HG03342 (cell line): ENCODE results near the gene RASAL2.
"Not testable (repeated sequence)": the region's sequence is repeated elsewhere in the genome, so short reads cannot be mapped to it uniquely, and the experiment has no call there.

Experiments
- ATAC-seq: cut with Tn5 transposase; IDR thresholded peaks from one replicate; pipeline ENCODE4 v1.9.1; 2021; ENCODE audit warnings: mild to moderate bottlenecking, moderate library complexity; ENCODE audit not compliant: unreplicated experiment

RASAL2 gene

DNA sequence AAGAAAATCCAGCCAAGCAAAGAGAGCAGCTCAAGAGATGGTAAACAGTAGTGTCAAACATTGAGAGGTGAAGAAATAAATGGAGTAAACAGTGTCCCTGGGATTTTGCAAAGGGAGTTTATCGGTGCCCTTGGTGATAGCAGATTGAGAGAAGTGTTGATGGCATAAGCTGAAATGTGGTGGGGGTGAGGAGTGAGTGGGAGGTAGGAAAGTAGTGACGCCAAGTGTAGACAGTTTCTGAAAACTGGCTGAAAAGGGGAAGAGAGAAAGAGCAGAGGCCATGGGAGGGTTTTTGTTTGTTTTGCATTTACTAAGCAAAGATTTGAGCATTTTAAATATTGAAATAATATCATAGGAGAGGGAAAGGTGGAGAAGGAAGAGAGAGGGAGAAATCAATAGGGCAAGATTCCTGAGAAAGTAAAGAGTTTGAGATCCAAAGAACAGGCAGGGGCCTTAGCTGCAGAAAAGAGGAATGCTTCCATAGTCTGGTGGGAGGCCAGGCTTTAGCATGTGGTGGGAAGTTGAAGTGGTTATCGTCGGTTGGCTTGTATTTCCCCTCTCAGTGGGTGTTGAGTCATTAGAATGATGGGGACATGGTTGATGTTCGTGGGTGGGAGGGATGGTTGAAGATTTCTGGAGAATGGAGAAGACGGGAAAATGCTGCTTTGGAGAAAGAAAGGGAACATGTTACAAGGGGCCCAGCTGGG lies 26.8 kb upstream of the RASAL2 start:
- ATAC-seq: peak; percentile 97

DNA sequence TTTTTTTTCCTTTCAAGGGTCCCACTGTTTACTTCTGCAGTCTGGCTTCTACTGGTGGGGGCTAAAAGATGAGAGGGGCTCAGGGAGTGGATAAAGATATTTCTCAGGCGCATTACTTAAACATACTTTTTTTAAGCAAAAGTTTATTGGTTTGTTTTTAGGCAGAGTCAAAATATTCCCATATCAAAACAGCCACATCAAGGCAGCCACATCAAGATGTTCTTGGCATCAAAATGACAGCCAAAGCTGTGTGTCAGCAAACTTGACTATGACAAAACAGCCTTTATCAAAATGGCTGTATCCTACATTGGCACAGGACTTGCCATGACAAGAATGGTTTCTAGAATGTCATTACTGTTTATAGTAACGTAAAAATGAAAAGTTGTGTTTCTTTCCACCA lies 22.1 kb upstream of the RASAL2 start:
- no peak for ATAC-seq

DNA sequence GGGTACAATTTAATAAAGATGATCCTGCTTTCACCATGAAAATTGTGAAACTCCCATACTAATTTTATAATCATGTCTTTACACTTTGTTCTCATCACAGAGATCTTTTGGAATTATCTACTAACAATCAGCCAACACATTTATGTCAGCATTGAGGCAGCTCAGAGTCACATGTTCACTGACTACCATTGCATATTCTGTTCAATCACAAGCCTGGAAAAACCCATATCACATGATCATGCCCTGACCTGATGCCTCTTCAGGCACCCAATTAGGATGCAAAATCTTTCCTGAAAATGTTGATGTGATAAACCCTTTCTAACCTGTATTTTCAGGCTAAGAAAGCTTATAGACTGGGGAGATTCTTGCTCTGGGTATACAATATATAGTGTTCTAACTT lies 21.6 kb upstream of the RASAL2 start:
- no peak for ATAC-seq

DNA sequence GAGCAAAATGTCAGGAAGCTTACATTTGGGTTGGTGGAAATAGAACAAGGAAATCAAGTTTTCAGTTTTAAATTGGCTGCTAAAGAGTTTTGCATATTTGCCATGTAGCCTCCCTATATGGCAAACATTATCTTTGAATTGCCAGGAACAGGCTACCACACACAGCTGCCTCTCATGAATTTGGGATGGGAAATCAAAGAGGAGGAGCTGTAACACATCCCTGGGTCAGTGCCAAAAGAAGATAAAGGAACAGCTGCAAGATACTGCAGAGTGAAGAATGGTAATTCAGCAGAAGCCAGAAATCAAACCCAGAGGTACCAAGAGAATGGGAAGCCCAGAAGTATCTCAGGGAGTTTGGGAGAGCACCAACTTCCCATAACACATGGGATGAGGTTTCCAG lies 18.6 kb upstream of the RASAL2 start:
- no peak for ATAC-seq

DNA sequence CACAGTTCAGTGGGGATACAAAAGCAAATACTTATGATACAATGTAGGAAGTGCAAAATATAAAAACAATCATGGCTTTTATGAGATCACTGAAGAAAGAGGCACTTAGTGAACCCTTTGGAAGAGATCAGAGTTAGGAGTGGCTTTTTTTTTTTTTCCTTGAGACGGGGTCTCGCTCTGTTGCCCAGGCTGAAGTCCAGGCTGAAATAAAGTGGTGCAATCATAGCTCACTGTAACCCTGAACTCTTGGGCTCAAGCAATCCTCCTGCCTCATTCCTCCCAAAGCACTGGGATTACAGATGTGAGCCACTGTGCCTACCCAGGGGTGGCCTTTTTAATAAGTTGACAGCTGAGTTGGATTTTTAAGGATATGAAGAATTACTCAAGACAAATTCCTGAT lies 17.3 kb upstream of the RASAL2 start:
- ATAC-seq: no peak

DNA sequence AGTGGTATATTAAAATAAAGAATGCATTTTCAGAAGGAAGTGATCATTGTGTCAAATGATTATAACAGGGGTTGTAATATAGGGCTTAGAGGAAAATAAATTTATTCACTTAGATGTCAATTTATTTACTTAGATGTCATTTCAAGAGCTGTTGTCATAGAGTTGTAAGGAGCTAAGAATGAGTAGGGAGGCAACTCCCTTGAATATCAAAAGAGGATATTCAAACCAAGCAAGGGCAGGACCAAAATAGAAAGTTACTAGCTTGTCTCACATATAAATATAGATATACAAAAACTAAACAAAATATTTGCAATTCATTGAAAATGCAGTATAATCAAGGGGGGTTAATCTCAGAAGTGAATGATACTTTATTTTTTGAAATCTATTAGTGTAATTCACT lies 16.0 kb upstream of the RASAL2 start:
- no peak for ATAC-seq

DNA sequence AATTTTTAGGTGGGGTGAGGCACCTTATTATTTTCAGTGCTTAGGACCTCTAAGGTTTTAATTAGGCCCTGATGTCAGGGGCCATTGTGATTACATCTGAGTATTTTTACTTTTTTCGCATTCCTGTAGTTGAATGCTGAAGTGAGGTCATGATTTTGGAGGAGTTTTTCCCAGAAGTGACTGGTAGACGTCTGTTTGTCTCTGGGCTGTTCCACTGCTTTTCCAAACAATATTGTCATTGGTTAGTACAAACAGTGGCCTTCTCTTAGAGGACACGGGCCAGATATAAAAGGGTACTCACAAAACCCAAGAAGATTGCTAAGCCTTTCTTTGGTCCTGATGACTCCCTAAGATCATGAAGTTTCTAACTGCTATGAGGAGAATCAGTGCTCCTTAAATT lies 7.6 kb upstream of the RASAL2 start:
- ATAC-seq: no peak

DNA sequence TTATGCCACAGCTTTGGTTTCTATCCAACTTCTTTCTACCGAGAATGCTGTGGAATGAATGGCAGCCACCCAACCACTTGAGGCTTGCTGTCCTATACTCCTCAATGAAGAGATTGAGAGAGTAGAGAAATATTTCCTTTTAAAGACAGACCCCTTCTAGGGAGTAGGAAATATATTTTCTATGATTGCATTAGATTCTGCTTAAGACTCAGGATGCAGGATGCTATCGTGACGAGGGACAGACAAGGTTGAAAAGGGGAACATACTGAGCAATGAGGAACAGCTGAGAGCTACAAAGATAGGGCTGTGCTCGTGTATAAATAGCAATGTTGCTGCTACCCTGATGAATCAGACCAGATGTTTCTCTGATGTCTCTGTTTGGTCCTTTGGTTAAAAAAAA lies 7.1 kb upstream of the RASAL2 start:
- no peak for ATAC-seq

DNA sequence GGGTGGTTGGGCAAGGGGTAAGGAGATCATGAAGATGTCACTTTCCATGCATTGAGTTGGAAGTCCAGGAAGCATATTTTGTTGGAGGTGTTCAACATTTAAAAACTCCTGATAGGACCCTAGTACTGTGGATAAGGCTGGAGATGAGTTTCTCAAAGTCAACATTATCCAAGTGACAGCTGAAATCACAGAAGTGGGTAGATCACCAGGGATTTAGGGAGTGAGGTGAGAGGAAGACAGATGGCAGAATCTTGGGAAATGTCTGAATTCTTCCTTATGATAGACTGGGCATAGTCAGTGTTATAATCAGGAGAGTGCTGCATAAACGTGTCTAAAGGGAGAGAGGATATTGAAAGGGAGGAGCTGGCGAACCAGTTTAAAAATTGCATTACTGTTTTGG lies 5.3 kb upstream of the RASAL2 start:
- no peak for ATAC-seq

DNA sequence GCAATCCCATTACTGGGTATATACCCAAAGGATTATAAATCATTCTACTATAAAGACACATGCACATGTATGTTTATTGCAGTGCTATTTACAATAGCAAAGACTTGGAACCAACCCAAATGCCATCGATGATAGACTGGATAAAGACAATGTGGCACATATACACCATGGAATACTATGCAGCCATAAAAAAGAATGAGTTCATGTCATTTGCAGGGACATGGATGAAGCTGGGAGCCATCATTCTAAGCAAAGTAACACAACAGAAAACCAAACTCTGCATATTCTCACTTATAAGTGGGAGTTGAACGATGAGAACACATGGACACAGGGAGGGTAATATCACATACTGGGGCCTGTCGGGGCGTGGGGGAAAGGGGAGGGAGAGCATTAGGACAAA lies 2.5 kb upstream of the RASAL2 start:
- ATAC-seq: not testable (repeated sequence)

DNA sequence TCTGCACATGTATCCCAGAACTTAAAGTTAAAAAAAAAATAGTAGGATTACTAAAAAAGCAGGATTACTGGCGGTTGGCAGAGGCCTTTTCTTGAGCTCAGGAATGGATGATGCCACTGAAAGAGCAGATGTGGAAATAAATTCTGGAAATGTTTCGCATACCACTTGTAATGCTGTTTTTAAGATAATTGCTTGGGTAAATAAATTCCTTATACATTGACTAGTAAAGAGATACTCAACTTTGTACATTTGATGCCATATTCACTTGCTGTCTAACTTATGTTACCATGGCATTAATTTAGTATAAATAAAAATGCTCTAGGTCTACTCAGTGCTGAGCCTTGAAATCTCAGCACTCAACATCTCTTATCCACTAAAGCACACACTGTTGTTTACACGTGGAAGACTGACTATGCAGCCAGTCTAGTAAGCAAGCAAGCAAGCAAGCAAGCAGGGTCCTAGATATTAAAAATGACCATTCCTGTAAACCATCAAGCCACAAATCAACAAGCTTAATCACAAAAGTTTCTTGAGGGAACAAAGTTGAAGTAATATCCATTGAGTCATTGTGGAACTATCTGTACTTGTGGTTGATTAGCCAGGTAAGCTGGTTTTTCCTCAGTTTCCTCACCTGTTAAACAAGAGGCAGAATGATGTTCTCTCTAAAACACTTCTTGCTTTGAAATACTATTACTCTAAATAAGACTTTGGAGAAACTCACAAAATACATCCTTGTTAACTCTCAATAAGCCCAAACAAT lies 1.7 kb upstream of the RASAL2 start:
- no peak for ATAC-seq

DNA sequence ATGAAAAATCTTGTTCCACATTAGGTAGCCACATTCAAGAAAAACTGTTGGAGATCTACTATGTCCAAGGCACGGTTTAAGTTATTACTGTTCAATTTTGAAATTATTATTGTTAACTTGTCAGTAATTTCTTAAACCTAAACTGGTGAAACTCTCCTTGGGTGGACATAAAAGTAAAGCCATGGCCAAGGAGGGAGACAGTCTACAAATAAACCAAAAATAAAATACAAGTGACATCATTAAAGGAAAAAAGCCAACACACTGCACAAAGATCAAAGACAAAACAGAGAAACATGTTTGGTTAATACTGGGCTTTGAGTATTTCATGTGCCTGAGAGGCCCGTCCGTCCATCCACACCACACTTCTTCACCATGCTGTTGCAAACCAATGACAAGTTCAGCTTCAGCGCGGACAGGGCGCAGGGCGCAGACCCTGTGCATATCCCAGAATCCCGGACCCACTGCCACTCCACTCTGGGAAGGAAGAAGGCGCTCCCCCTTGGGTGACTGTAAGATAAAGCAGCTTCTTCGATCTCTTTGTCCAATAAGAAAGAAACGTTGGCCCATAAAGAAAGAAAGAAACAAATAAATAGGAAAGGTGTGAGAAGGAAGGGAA lies 918 bp upstream of the RASAL2 start:
- peak; percentile 3 for ATAC-seq

DNA sequence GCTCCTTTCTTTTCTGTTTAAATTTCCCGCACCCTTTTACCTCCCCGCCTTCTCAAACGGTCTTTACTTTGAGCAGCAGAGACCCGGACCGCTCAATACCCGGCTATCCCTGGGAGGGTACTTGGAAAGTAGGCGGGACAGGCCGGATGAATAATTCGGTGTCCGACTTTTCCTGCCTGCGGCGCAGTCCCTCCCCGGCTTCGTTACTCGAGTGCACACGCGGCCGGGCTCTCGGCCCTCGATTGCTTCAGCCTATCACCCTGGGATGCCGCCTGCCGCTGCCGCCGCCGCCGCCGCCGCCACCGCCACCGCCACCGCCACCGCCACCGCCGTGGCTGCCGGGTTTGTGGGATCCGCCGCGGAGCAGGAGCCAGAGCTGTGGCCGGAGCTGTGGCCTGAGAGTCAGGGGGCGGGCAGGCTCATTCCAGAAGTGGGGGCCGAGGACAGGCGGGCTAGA lies 382 bp upstream of the RASAL2 start:
- peak; percentile 84 for ATAC-seq

DNA sequence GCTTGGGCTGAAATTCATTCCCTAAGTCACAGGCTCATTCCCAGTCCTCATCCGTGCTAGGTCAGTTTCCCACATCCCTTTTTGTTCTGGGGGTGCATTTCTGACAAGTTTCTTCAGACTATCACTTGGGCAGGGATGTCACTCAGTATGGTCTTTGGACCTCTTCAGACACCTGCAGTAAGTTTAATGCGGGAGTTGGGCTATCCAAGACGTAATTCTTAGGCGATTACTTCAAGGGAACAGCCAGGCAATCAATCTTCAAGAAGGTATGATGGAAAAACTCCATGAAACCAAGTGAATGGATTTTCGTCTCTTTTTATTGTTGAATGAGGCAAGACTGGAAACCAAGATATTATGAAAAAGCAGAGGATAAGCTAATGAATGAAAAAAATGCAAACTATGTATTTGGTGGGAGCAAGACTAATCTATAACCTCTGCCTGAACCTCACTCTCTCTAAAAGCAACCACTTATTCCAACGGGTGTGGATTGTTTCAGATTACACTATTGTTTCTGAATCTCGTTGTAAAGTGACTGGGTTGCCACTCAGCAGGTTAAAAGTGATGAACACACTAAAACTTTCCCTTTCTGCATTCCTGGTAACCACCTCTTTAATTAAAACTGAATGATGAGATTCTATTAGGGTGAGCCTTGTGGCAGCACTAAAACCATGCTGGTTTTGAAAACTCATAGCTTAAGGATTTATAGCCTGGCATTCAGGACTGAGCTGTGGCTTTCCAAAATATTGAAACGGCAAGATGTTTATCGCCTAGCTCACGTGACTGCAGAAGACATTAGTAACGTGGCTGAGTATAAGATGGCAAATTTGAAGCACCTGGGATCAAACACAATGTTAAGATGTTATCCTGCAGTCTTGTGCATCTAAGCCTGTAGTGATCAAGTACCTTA lies 1.1 kb downstream of the RASAL2 start:
- no peak for ATAC-seq

DNA sequence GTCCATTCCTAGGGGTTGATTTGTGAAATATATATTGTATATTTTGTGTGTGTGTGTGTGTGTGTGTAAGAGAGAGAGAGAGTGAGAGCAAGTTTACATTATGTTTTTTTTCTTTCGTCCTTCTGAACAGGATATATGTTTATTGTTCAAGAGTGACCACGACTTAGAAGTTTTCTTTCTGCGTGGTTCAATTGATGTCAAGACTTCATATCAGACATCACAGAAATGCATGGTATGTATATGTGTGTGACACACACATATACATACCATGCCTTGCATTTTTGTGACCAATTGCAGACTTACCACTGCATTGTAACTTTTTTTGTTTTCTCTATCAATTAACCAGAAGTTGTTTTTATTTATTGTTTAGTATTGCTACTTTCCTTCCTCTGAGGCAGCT lies 2.5 kb downstream of the RASAL2 start:
- ATAC-seq: no peak

DNA sequence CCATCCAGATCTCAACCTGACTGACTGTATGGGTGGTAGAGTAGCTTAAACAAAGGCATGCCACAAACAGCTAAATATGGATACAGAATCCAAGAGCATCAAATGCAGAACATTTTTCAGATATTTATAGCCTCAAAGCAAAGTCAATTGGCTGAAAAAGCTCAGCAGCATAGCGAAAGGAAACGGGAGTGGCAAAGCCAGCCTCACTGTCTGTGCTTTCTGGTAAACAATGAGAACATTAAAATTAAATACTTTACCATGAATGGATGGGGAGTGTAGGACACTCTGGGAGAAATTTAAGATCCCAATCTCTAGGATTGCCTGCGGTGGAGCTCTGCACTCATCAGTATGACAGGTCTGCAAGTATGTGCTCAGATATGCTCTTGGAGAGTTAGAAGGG lies 4.4 kb downstream of the RASAL2 start:
- no peak for ATAC-seq

DNA sequence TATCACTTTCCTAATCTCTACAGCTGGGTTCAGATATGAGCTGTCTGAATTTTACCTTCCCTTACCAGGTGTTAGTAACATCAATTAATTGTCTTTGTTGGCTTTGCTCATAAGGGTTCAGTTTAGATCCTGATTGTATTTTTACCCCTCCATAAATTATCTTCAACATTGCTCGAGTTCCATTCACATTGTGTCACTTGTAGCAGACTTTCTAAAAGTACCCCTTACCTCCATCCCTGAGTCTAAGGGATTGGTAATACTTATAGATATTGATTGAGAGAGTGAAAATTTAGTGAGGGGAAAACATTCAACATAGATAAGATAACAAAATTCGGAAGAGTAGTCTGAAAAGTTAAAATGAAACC lies 7.3 kb downstream of the RASAL2 start:
- ATAC-seq: no peak

DNA sequence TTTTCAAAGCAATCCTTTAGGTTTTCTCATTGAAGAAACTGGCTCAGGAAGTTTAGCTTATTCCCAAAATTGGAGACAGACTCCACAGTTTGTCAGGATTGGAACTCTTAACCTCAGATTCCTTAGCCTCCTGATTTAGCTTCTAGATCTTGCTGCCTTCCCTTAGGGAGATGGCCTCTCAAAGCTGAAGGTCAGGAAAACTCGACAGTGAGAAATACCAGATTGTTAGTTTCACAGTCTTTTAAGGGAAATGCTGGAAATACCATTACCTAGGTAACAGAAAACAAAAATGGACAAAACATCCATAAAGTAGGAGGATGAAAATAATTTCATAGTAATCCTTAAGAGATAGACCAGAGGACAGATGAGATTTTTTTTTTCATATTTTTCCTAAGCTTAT lies 7.8 kb downstream of the RASAL2 start:
- no peak for ATAC-seq

DNA sequence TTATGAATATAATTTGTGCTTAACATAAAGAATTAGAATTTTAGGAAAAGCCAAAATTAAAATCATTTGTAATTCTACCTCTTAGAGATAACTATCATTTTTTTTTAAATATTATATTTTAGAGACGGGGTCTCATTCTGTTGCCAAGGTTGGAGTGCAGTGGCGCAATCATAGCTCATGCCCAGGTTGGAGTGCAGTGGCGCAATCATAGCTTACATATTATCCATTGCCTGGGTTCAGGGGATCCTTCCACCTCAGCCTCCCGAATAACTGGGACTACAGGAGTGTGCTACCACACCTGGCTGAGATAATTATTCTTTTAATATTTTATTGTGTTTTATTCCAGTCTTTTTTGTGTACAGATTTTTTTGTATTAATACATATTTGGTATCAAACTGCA lies 8.3 kb downstream of the RASAL2 start:
- ATAC-seq: no peak

DNA sequence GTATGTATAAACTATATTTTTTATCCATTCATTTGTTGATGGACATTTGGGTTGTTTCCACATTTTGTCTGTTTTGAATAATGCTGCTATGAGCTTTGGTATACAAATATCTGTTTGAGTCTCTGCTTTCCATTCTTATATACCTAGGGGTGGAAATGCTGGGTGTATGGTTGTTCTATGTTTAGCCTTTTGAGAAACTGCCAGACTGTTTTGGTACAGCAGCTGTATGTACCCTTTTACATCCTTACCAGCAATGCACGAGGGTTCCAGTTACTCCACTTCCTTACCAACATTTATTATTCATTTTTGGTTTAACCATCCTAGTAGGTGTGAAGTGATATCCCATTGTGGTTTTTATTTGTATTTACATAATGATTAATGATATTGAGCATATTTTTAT lies 13.9 kb downstream of the RASAL2 start:
- no peak for ATAC-seq
